HepG2 (cell line): ENCODE data around the gene FAS. TPM values are rescaled to one million over a fixed set of nuclear protein-coding genes. Genes with fewer than 3 reads are reported as not detected.
A peak's percentile ranks its signal among the peaks of the same experiment; 100 is the strongest.

Source experiments
- ATRX ChIP-seq: sonication (generic); formaldehyde crosslinking; IDR thresholded peaks from 2 replicates; pipeline ENCODE4 v1.4.0; 2020; ENCODE audit warnings: missing genetic modification reagents, borderline replicate concordance
- DNMT1 ChIP-seq: sonication (generic); formaldehyde crosslinking; IDR thresholded peaks from 2 replicates; pipeline ENCODE4 v1.5.1; 2020; ENCODE audit warnings: mild to moderate bottlenecking, missing genetic modification reagents
- HDAC2 ChIP-seq: sonication (generic); formaldehyde crosslinking; IDR thresholded peaks from 2 replicates; pipeline ENCODE4 v1.4.0; 2020; ENCODE audit warnings: missing genetic modification reagents
- KDM3A ChIP-seq: IDR thresholded peaks from 2 replicates; pipeline ENCODE4 v1.6.1; 2018; ENCODE audit warnings: low read depth, missing compliant biosample characterization
- MEF2D ChIP-seq: sonication (generic); formaldehyde crosslinking; IDR thresholded peaks from 2 replicates; pipeline ENCODE4 v1.5.1; 2020; ENCODE audit warnings: mild to moderate bottlenecking, missing genetic modification reagents
- MIER2 ChIP-seq: IDR thresholded peaks from 2 replicates; pipeline ENCODE4 v1.6.1; 2016; ENCODE audit warnings: missing biosample characterization, missing genetic modification reagents
- MTA1 ChIP-seq: sonication (generic); formaldehyde crosslinking; IDR thresholded peaks from 2 replicates; pipeline ENCODE4 v1.4.0; 2020; ENCODE audit warnings: missing genetic modification reagents, mild to moderate bottlenecking, borderline replicate concordance
- NR1H2 ChIP-seq: sonication (generic); formaldehyde crosslinking; IDR thresholded peaks from 2 replicates; pipeline ENCODE4 v1.8.1; 2022; ENCODE audit warnings: low read depth, missing genetic modification reagents, borderline replicate concordance
- RXRA ChIP-seq: sonication (generic); formaldehyde crosslinking; IDR thresholded peaks from 2 replicates; pipeline ENCODE4 v1.5.1; 2020; ENCODE audit warnings: missing genetic modification reagents
- SIN3A ChIP-seq: IDR thresholded peaks from 2 replicates; pipeline ENCODE4 v1.6.1; 2011; ENCODE audit warnings: low read depth, mild to moderate bottlenecking, control low read depth, low read length, borderline replicate concordance
- SIN3B ChIP-seq: fragments of 150-350 bp; IDR thresholded peaks from 2 replicates; pipeline ENCODE4 v1.6.1; 2014; ENCODE audit warnings: low read length
- TOPORS ChIP-seq: sonication (generic); formaldehyde crosslinking; IDR thresholded peaks from 2 replicates; pipeline ENCODE4 v1.8.0; 2023; ENCODE audit warnings: mild to moderate bottlenecking, missing genetic modification reagents
- ZBTB7B ChIP-seq: sonication (generic); formaldehyde crosslinking; IDR thresholded peaks from 2 replicates; pipeline ENCODE4 v1.4.0; 2020; ENCODE audit warnings: missing genetic modification reagents
- ZNF256 ChIP-seq: sonication (generic); formaldehyde crosslinking; conservative IDR thresholded peaks from 2 replicates; pipeline ENCODE4 v1.4.0; 2020; ENCODE audit warnings: missing genetic modification reagents
- ZNF317 ChIP-seq: sonication (generic); formaldehyde crosslinking; IDR thresholded peaks from 2 replicates; pipeline ENCODE4 v1.5.0; 2020; ENCODE audit warnings: mild to moderate bottlenecking, missing genetic modification reagents
- ZNF407 ChIP-seq: sonication (generic); formaldehyde crosslinking; IDR thresholded peaks from one replicate; pipeline ENCODE4 v1.5.1; 2020; ENCODE audit warnings: mild to moderate bottlenecking, missing genetic modification reagents; ENCODE audit errors: not compliant biosample characterization
- ZNF446 ChIP-seq: sonication (generic); formaldehyde crosslinking; IDR thresholded peaks from 2 replicates; pipeline ENCODE4 v1.5.0; 2020; ENCODE audit warnings: mild to moderate bottlenecking, missing genetic modification reagents
- ZNF543 ChIP-seq: sonication (generic); formaldehyde crosslinking; IDR thresholded peaks from 2 replicates; pipeline ENCODE4 v1.4.0; 2020; ENCODE audit warnings: mild to moderate bottlenecking, missing genetic modification reagents
- ZNF605 ChIP-seq: sonication (generic); formaldehyde crosslinking; IDR thresholded peaks from 2 replicates; pipeline ENCODE4 v1.8.0; 2022; ENCODE audit warnings: mild to moderate bottlenecking, missing genetic modification reagents
- polyA plus RNA-seq, 8 experiments: library from polyadenylated mRNA; depleted of rRNA in 3 of 8; stranded (reverse) in 7 of 8; unstranded in 1 of 8; fragments of >200 nt; fragmentation: Illumina TruSeq in 4 of 8; extraction: Trizol in 4 of 8; gene quantifications; 2 replicates each; pipeline versions ENCODE4 v1.2.1 to v1.2.3, GENCODE V29; 2011 to 2016; ENCODE audit warnings: low read depth in 4 of 8, missing spikeins in 1 of 8, mixed read lengths in 1 of 8; ENCODE audit not compliant: insufficient read depth in 1 of 8
- total RNA-seq, 5 experiments: library from RNA; depleted of rRNA; stranded (reverse); fragments of >200 nt; fragmentation: Illumina TruSeq; extraction: Trizol; gene quantifications; 2 replicates each; pipeline ENCODE4 v1.2.3, GENCODE V29; 2016; ENCODE audit warnings: low read depth in 1 of 5
- TF ChIP-seq, protein P1 (sequence below): IDR thresholded peaks from 2 replicates; pipeline ENCODE4 v1.6.1; 2016; ENCODE audit warnings: missing biosample characterization, missing genetic modification reagents, low read depth
- TF ChIP-seq, protein P2 (sequence below): sonication (generic); formaldehyde crosslinking; IDR thresholded peaks from 2 replicates; pipeline ENCODE4 v1.5.0; 2020; ENCODE audit warnings: missing genetic modification reagents

FAS gene
- total and polyA plus RNA-seq, 2 of the 13 experiments (the other 11 are each of a cell fraction or from before 2014, with no cell fraction given): 5.9 to 17.9 TPM

GRCh38 chr10:88991161-88991898 lies 732 bp downstream of the FAS start (continued):
- TF ChIP-seq ZNF407 (no peak), ZNF256 (no peak; the same call in 1 of the 2 replicates), MTA1 (CRISPR knock-in tag) (0 out of 2 replicates have a peak, but pooled peaks have one; percentile 72), DNMT1 (no peak), RXRA (CRISPR knock-in tag) (no peak), MIER2 (CRISPR knock-in tag) (no peak), SIN3B (peak; percentile 73; the same call in 1 of the 2 replicates), ZNF446 (no peak), SIN3A (peak; percentile 66; the same call in 1 of the 2 replicates), ZNF317 (CRISPR knock-in tag) (no peak), NR1H2 (CRISPR knock-in tag) (0 out of 2 replicates have a peak, but pooled peaks have one; percentile 22), TOPORS (CRISPR knock-in tag) (no peak), ZNF605 (CRISPR knock-in tag) (no peak; the same call in 1 of the 2 replicates), ATRX (CRISPR knock-in tag) (no peak), ZNF543 (0 out of 2 replicates have a peak, but pooled peaks have one; percentile 29), HDAC2 (CRISPR knock-in tag) (no peak), MEF2D (CRISPR knock-in tag) (no peak), KDM3A (CRISPR knock-in tag) (no peak), ZBTB7B (CRISPR knock-in tag) (peak; percentile 49; the same call in 1 of the 2 replicates)
- TF ChIP-seq, protein P1, sequence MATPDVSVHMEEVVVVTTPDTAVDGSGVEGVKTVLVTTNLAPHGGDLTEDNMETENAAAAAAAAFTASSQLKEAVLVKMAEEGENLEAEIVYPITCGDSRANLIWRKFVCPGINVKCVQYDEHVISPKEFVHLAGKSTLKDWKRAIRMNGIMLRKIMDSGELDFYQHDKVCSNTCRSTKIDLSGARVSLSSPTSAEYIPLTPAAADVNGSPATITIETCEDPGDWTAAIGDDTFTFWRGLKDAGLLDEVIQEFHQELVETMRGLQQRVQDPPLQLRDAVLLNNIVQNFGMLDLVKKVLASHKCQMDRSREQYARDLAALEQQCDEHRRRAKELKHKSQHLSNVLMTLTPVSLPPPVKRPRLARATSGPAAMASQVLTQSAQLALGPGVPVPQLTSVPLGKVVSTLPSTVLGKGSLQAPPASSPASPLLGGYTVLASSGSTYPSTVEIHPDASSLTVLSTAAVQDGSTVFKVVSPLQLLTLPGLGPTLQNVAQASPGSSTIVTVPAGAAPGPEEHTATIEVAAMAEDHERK (CRISPR knock-in tag): no peak
- TF ChIP-seq, protein P2, sequence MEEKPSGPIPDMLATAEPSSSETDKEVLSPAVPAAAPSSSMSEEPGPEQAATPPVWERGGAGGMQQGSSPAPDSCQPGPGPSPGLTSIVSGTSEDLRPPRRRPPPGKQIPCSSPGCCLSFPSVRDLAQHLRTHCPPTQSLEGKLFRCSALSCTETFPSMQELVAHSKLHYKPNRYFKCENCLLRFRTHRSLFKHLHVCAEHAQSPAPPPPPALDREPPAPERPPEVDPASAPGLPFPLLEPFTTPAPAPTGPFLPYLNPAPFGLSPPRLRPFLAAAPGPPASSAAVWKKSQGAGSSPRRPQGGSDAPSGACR (CRISPR knock-in tag): no peak
